SK-N-MC (cell line): Measurements from ENCODE around the gene SAMD11.

ENCODE experiments used
- EZH2 ChIP-seq: fragments of 200-600 bp; sonication (generic); IDR thresholded peaks from one replicate; pipeline ENCODE4 v1.6.1; 2017; ENCODE audit warnings: antibody characterized with exemption
- POLR2AphosphoS5 ChIP-seq: IDR thresholded peaks from 2 replicates; pipeline ENCODE4 v1.6.1; 2012; ENCODE audit warnings: mild to moderate bottlenecking, low read depth, low read length, borderline replicate concordance

GRCh38 chr1:906600-907420 lies 16.9 kb upstream of the SAMD11 start:
- no peak for TF ChIP-seq EZH2
- TF ChIP-seq POLR2AphosphoS5: no peak; the same call in 1 of the 2 replicates
